CD4-positive, alpha-beta T cell (primary cell): ENCODE measurements around the gene RANBP10. TPM values are rescaled to one million over a fixed set of nuclear protein-coding genes. Genes with fewer than 3 reads are reported as not detected.
A peak's percentile ranks its signal among the peaks of the same experiment; 100 is the strongest.

Source experiments
- ATAC-seq: fragments of 200-7000 bp; cut with Tn5 transposase; one replicate; pipeline ENCODE4 v1.10.0; 2022; ENCODE audit warnings: mild to moderate bottlenecking; ENCODE audit not compliant: poor library complexity
- CTCF ChIA-PET: fragments of 350-600 bp; sonication (Branson Sonifier 250); formaldehyde crosslinking; loops from one replicate; lab custom pipeline; 2021; ENCODE audit warnings: antibody characterized with exemption, inconsistent platforms; lab: Charles Lee
- POLR2A ChIA-PET: fragments of 350-600 bp; sonication (Branson Sonifier 250); formaldehyde crosslinking; loops from one replicate; lab custom pipeline; 2021; ENCODE audit warnings: antibody characterized with exemption, inconsistent platforms; lab: Charles Lee
- DNase-seq, 14 experiments: peaks; one replicate each; pipeline ENCODE4 v3.0.0-alpha.2; 2013 to 2020; ENCODE audit warnings: mixed read lengths in 2 of 14
- H3K27ac ChIP-seq, 2 donors: one replicate each; pipeline versions ENCODE4 v1.5.1 to v1.7.0; 2013; ENCODE audit warnings: low read length in 2 of 2, low read depth in 1 of 2, mild to moderate bottlenecking in 1 of 2
- H3K27me3 ChIP-seq, 2 experiments: 1 replicate in 1 of 2; 2 replicates in 1 of 2; pipeline versions ENCODE4 v1.6.1 to v1.7.0; 2013; ENCODE audit warnings: low read length in 2 of 2, control low read depth in 1 of 2, mild to moderate bottlenecking in 1 of 2, moderate library complexity in 1 of 2; ENCODE audit not compliant: insufficient read depth in 2 of 2, control insufficient read depth in 1 of 2
- H3K36me3 ChIP-seq: one replicate; pipeline ENCODE4 v1.6.1; 2013; ENCODE audit warnings: low read length, control low read depth; ENCODE audit not compliant: insufficient read depth
- H3K4me1 ChIP-seq: one replicate; pipeline ENCODE4 v1.6.1; 2013; ENCODE audit warnings: low read length, control low read depth; ENCODE audit not compliant: insufficient read depth
- H3K4me3 ChIP-seq: one replicate; pipeline ENCODE4 v1.5.1; 2013; ENCODE audit warnings: mild to moderate bottlenecking, low read length, moderate library complexity
- H3K9me3 ChIP-seq, 2 experiments: 1 replicate in 1 of 2; 2 replicates in 1 of 2; pipeline versions ENCODE4 v1.6.1 to v1.7.0; 2013; ENCODE audit warnings: low read length in 2 of 2, mild to moderate bottlenecking in 2 of 2, control low read depth in 1 of 2, moderate library complexity in 1 of 2; ENCODE audit not compliant: control insufficient read depth in 1 of 2, insufficient read depth in 1 of 2
- H3K27ac Mint-ChIP-seq: one replicate; pipeline ENCODE4 v1.8.0; 2020; ENCODE audit warnings: mixed read lengths
- H3K27me3 Mint-ChIP-seq: one replicate; pipeline ENCODE4 v1.8.0; 2021; ENCODE audit warnings: mixed read lengths
- H3K36me3 Mint-ChIP-seq: one replicate; pipeline ENCODE4 v1.8.0; 2021; ENCODE audit warnings: low read depth, mixed read lengths
- H3K4me1 Mint-ChIP-seq: one replicate; pipeline ENCODE4 v1.8.0; 2021; ENCODE audit warnings: low read depth, mixed read lengths
- H3K4me3 Mint-ChIP-seq: one replicate; pipeline ENCODE4 v1.8.0; 2020; ENCODE audit warnings: mild to moderate bottlenecking, mixed read lengths
- H3K9me3 Mint-ChIP-seq: one replicate; pipeline ENCODE4 v1.8.0; 2020; ENCODE audit warnings: mixed read lengths
- intact Hi-C, 2 experiments: fragments of 100-400 bp; cut with DNase I in 1 of 2; cut with micrococcal nuclease in 1 of 2; formaldehyde crosslinking; loops; one replicate each; pipeline versions ENCODE4 v1.15.1 to v1.9.0; 2023 to 2025; cut with DNase I, micrococcal nuclease
- total RNA-seq, 174 experiments: library from RNA in 2 of 174; stranded (reverse) in 2 of 174; gene quantifications; one replicate each; pipeline ENCODE4 v1.2.3 and lab custom pipeline; 2021 to 2026
- TF ChIP-seq, protein P1 (sequence below): fragments of 200-600 bp; IDR thresholded peaks from one replicate; pipeline ENCODE4 v1.8.0; 2022; ENCODE audit warnings: antibody characterized with exemption, mild to moderate bottlenecking

The RANBP10 gene
- total RNA-seq, 2 experiments from 2014 or later = 12.0 to 13.6 TPM

DNA sequence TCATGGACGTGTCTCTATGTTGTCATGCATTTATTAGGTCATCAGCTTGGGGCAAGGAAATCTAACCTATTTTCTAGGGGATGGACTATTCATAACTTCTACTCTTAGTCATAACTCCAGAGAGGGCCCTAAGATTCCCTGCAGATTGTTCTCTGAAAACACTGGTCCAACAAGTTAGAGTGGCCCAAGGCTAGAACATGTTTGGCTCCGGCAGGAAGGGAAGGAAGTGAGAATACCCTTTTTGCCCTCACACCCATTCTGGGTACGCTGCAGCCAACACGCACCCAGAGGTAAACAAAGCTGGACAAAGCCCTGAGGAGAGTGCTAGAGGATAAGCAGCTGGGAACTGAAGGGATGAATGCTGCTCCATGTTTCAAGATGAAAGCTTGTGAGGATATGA is 129.8 kb downstream of the RANBP10 start:
- ATAC-seq (no peak), DNase-seq (no peak)
- Mint-ChIP-seq H3K36me3 (no peaks in the 10 kb centered on the region), H3K27ac (no peak overlapping the region), H3K4me3 (no peak overlapping the region), H3K4me1 (peaks cover 6% of the 10 kb centered on the region), H3K9me3 (no peaks in the 10 kb centered on the region), H3K27me3 (no peaks in the 10 kb centered on the region)
- H3K9me3 ChIP-seq = no peaks in the 10 kb centered on the region
- no peak overlapping the region for H3K4me3 ChIP-seq
- peaks cover 3% of the 10 kb centered on the region for H3K4me1 ChIP-seq
- no peaks in the 10 kb centered on the region for H3K36me3 ChIP-seq
- ChIA-PET POLR2A (no interaction called here), CTCF (no interaction called here)
- H3K27me3 ChIP-seq = no peaks in the 10 kb centered on the region
- TF ChIP-seq, protein P1, sequence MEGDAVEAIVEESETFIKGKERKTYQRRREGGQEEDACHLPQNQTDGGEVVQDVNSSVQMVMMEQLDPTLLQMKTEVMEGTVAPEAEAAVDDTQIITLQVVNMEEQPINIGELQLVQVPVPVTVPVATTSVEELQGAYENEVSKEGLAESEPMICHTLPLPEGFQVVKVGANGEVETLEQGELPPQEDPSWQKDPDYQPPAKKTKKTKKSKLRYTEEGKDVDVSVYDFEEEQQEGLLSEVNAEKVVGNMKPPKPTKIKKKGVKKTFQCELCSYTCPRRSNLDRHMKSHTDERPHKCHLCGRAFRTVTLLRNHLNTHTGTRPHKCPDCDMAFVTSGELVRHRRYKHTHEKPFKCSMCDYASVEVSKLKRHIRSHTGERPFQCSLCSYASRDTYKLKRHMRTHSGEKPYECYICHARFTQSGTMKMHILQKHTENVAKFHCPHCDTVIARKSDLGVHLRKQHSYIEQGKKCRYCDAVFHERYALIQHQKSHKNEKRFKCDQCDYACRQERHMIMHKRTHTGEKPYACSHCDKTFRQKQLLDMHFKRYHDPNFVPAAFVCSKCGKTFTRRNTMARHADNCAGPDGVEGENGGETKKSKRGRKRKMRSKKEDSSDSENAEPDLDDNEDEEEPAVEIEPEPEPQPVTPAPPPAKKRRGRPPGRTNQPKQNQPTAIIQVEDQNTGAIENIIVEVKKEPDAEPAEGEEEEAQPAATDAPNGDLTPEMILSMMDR = no peak
- H3K27ac ChIP-seq = no peak overlapping the region
- intact Hi-C loops = no loop called here

DNA sequence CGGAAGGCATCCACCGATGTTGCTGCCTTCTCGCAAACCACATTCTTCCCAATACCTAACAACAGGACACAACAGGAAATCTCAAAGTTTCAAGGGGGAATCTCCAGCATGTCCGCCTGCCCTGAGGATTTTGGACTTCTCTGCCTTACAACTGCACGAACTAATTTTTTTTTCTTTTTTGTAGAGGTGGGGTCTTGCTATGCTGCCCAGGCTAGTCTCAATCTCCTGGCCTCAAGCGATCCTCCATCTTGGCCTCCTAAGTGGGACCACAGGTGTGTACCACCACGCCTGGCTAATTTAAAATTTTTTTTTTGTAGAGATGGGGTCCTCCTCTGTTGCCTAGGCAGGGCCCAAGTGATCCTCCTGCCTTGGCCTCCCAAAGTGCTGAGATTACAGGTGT is 130.4 kb downstream of the RANBP10 start:
- DNase-seq (no peak), ATAC-seq (no peak)
- ChIA-PET POLR2A (no interaction called here), CTCF (no interaction called here)
- Mint-ChIP-seq H3K9me3 (no peaks in the 10 kb centered on the region), H3K4me3 (no peak overlapping the region), H3K36me3 (no peaks in the 10 kb centered on the region), H3K27me3 (no peaks in the 10 kb centered on the region), H3K27ac (no peak overlapping the region), H3K4me1 (peaks cover 6% of the 10 kb centered on the region)
- Histone ChIP-seq H3K4me3 (no peak overlapping the region), H3K36me3 (no peaks in the 10 kb centered on the region), H3K9me3 (no peaks in the 10 kb centered on the region), H3K27ac (no peak overlapping the region), H3K4me1 (peaks cover 3% of the 10 kb centered on the region), H3K27me3 (no peaks in the 10 kb centered on the region)
- intact Hi-C loops = no loop called here
- TF ChIP-seq, protein P1 = no peak

DNA sequence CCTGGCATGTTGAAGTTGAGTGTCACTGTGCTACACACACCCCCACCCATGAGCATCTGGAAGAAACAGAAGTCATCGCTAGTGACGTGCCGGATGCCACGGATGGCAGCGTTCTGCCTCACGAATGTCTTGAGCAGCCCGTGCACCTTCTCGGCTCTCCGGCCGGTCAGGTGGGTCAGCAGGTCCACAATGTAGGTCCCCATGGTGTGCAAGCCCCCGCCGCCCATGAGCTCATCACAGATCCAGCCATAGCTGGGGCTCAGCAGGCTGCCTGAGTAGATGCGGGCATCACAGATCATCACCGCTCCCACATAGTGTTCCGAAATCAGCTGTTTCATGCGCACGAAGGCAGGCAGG is 130.8 kb downstream of the RANBP10 start:
- Histone ChIP-seq H3K4me3 (no peak overlapping the region), H3K27ac (no peak overlapping the region), H3K36me3 (no peaks in the 10 kb centered on the region), H3K27me3 (no peaks in the 10 kb centered on the region), H3K4me1 (peaks cover 3% of the 10 kb centered on the region), H3K9me3 (no peaks in the 10 kb centered on the region)
- TF ChIP-seq, protein P1 = no peak
- ChIA-PET CTCF (no interaction called here), POLR2A (no interaction called here)
- intact Hi-C loops = no loop called here
- DNase-seq (peak in 1 of 14 experiments; percentile 19), ATAC-seq (no peak)
- no peaks in the 10 kb centered on the region for H3K27me3 Mint-ChIP-seq
- H3K4me3 Mint-ChIP-seq = no peak overlapping the region
- H3K4me1 Mint-ChIP-seq = peaks cover 6% of the 10 kb centered on the region
- no peaks in the 10 kb centered on the region for H3K36me3 Mint-ChIP-seq
- H3K27ac Mint-ChIP-seq = no peak overlapping the region
- H3K9me3 Mint-ChIP-seq = no peaks in the 10 kb centered on the region
